Vagina (tissue), 2 donors: ENCODE results near the gene MTRF1. TPM values are rescaled to one million over a fixed set of nuclear protein-coding genes. Genes with fewer than 3 reads are reported as not detected.
"Not testable (repeated sequence)": the region's sequence is repeated elsewhere in the genome, so short reads cannot be mapped to it uniquely, and the experiment has no call there.

Experiments
- DNase-seq, 2 donors: peaks; one replicate each; pipeline ENCODE4 v3.0.0-alpha.2; 2017; ENCODE audit errors: extremely low spot score in 2 of 2
- H3K27ac ChIP-seq: fragments of 200-600 bp; sonication (generic); one replicate; pipeline ENCODE4 v1.5.1; 2019
- H3K27me3 ChIP-seq: fragments of 200-600 bp; sonication (generic); one replicate; pipeline ENCODE4 v1.5.1; 2019
- H3K36me3 ChIP-seq, 2 donors: fragments of 200-600 bp; sonication (generic); one replicate each; pipeline ENCODE4 v1.5.1; 2017 to 2019
- H3K4me1 ChIP-seq: fragments of 200-600 bp; sonication (generic); one replicate; pipeline ENCODE4 v1.5.1; 2019
- H3K4me3 ChIP-seq, 2 donors: fragments of 200-600 bp; sonication (generic); 1 replicate in 1 of 2; 2 replicates in 1 of 2; pipeline ENCODE4 v1.5.1; 2016 to 2019
- H3K9me3 ChIP-seq: fragments of 200-600 bp; sonication (generic); one replicate; pipeline ENCODE4 v1.5.1; 2019
- POLR2A ChIP-seq, 2 donors: fragments of 450-650 bp; IDR thresholded peaks; one replicate each; pipeline ENCODE4 v1.6.1; 2017; ENCODE audit warnings: antibody characterized with exemption in 2 of 2, mild to moderate bottlenecking in 2 of 2, moderate library complexity in 2 of 2
- POLR2AphosphoS5 ChIP-seq, 2 donors: sonication (generic); formaldehyde crosslinking; IDR thresholded peaks; one replicate each; pipeline ENCODE4 v1.9.0; 2017; ENCODE audit warnings: antibody characterized with exemption in 2 of 2, mild to moderate bottlenecking in 2 of 2, low read depth in 1 of 2; ENCODE audit not compliant: insufficient read depth in 1 of 2
- intact Hi-C: fragments of 100-400 bp; cut with DNase I; formaldehyde crosslinking; loops from one replicate; pipeline ENCODE4 v1.15.1; 2023
- total RNA-seq: library from RNA; depleted of rRNA; stranded (reverse); fragments of >200 nt; gene quantifications from one replicate; pipeline ENCODE4 v1.2.3, GENCODE V29; 2016
- TF ChIP-seq, protein P1 (sequence below), 3 experiments: fragments of 450-650 bp in 2 of 3; fragments of 200-600 bp in 1 of 3; sonication (generic) in 1 of 3; IDR thresholded peaks; one replicate each; pipeline ENCODE4 v1.5.1; 2017 to 2019; ENCODE audit warnings: antibody characterized with exemption in 3 of 3, mild to moderate bottlenecking in 2 of 3, moderate library complexity in 2 of 3

MTRF1 gene
- total RNA-seq, 1 donor from 2014 or later: 17.2 TPM

DNA sequence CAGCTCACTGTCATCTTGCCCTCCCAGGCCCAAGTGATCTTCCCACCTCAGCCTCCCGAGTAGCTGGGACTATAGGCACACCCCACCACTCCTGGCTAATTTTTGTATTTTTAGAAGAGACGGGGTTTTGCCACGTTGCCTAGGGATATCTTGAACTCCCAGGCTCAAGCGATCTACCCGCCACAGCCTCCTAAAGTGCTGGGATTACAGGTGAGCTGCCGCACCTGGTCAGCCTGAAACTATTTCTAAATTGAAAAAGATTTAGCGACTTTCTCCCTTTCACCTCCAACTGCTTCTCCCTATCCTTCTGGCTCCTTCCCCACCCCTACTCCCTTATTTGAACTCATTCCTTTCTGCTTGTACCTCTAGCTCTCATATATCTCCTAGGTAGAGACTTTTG, 27.9 kb upstream of the MTRF1 start:
- TF ChIP-seq, protein P1, sequence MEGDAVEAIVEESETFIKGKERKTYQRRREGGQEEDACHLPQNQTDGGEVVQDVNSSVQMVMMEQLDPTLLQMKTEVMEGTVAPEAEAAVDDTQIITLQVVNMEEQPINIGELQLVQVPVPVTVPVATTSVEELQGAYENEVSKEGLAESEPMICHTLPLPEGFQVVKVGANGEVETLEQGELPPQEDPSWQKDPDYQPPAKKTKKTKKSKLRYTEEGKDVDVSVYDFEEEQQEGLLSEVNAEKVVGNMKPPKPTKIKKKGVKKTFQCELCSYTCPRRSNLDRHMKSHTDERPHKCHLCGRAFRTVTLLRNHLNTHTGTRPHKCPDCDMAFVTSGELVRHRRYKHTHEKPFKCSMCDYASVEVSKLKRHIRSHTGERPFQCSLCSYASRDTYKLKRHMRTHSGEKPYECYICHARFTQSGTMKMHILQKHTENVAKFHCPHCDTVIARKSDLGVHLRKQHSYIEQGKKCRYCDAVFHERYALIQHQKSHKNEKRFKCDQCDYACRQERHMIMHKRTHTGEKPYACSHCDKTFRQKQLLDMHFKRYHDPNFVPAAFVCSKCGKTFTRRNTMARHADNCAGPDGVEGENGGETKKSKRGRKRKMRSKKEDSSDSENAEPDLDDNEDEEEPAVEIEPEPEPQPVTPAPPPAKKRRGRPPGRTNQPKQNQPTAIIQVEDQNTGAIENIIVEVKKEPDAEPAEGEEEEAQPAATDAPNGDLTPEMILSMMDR (IDR thresholded peaks at IDR 0.05): no peak
- no peak for TF ChIP-seq POLR2A (IDR thresholded peaks at IDR 0.05)
- intact Hi-C loops: no loop called here
- Histone ChIP-seq H3K9me3 (no peaks in the 10 kb centered on the region), H3K4me3 (no peak overlapping the region), H3K27ac (no peak overlapping the region), H3K27me3 (no peaks in the 10 kb centered on the region), H3K36me3 (no peaks in the 10 kb centered on the region), H3K4me1 (no peaks in the 10 kb centered on the region)
- DNase-seq: no peak

DNA sequence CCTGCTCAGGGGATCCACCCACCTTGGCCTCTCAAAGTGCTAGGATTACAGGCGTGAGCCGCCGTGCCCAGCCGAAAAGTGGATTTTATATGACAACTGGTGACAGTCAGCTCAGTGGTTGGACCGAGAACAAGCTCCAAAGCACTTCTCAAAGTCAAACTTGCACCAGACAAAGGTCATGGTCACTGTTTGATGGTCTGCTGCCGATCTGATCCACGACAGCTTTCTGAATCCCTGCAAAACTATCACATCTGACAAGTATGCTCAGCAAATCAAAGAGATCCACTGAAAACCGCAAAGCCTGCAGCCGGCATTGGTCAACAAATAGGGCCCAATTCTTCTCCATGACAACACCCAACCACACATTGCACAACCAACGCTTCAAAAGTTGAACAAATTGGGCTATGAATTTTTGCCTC, 26.1 kb upstream of the MTRF1 start:
- DNase-seq: no peak

DNA sequence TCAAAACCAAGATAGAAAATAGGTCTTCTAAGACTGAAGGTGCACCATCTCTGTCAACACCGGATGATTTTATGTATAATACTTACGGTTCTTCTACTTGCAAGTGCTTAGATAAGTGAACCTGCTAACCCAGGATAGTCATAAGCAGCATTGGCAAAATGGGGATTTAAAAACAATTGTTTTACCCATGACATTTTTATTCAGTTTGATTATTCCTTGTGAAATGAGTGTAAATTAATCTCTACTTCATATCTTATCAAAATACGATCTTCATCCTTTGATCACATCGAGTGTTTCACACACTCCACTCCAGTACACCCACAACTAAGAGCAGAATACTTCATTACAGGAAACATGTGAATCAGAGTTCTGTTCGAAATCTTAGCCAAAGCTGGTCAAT, 23.0 kb upstream of the MTRF1 start:
- no peak for TF ChIP-seq POLR2AphosphoS5 (IDR thresholded peaks at IDR 0.05; ENCODE audit: insufficient read depth in 1 of 2, low read depth in 1 of 2)
- TF ChIP-seq POLR2A (IDR thresholded peaks at IDR 0.05): no peak
- TF ChIP-seq, protein P1 (IDR thresholded peaks at IDR 0.05): no peak
- intact Hi-C loops: no loop called here
- no peak overlapping the region for H3K27ac ChIP-seq
- no peaks in the 10 kb centered on the region for H3K27me3 ChIP-seq
- H3K4me3 ChIP-seq: no peak overlapping the region
- H3K9me3 ChIP-seq: no peaks in the 10 kb centered on the region
- H3K36me3 ChIP-seq: no peaks in the 10 kb centered on the region
- no peak for DNase-seq
- H3K4me1 ChIP-seq: peaks cover 7% of the 10 kb centered on the region

More for the DNA sequence above, 26.1 kb upstream of the MTRF1 start:
- no peak overlapping the region for H3K27ac ChIP-seq
- intact Hi-C loops: no loop called here
- H3K27me3 ChIP-seq: no peaks in the 10 kb centered on the region
- peaks cover 7% of the 10 kb centered on the region for H3K4me1 ChIP-seq
- no peaks in the 10 kb centered on the region for H3K36me3 ChIP-seq
- TF ChIP-seq, protein P1 (IDR thresholded peaks at IDR 0.05): no peak
- TF ChIP-seq POLR2A (IDR thresholded peaks at IDR 0.05): no peak
- TF ChIP-seq POLR2AphosphoS5 (IDR thresholded peaks at IDR 0.05; ENCODE audit: insufficient read depth in 1 of 2, low read depth in 1 of 2): no peak
- H3K4me3 ChIP-seq: no peak overlapping the region
- no peaks in the 10 kb centered on the region for H3K9me3 ChIP-seq

DNA sequence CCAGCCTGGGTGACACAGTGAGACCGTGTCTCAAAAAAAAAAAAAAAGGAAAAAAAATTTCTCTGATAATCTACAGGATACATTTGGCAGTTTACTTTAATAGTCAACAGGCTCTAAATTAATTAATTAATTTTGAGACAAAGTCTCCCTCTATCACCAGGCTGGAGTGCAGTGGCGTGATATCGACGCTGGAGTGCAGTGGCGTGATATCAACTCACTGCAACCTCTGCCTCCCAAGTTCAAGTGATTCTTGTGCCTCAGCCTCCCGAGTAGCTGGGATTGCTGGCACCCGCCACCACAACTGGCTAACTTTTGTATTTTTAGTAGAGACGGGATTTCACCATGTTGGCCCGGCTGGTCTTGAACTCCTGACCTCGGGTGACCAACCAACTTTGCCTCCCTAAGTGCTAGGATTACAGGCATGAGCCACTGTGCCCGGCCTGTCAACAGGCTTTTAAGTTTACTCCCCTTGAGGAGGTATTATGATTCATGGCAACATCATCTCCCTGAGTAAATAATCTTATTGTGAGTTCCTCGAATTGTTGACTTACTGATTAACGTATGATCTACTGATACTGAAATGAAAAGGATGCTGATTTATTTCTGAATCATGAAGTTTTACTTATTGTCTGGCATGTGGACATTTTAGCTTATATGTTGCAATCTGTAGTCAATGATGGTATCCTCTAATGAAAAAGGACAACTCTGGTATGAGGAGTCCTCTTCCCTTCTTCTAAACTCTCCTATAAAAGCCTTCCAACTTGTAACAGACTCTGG, 21.3 kb upstream of the MTRF1 start:
- DNase-seq: no peak
- Histone ChIP-seq H3K27ac (no peak overlapping the region), H3K9me3 (no peaks in the 10 kb centered on the region), H3K27me3 (no peaks in the 10 kb centered on the region), H3K4me3 (no peak overlapping the region), H3K4me1 (peaks cover 7% of the 10 kb centered on the region), H3K36me3 (no peaks in the 10 kb centered on the region)
- intact Hi-C loops: no loop called here
- TF ChIP-seq POLR2A (IDR thresholded peaks at IDR 0.05): no peak
- TF ChIP-seq POLR2AphosphoS5 (IDR thresholded peaks at IDR 0.05; ENCODE audit: insufficient read depth in 1 of 2, low read depth in 1 of 2): peak; percentile 18 to 25

DNA sequence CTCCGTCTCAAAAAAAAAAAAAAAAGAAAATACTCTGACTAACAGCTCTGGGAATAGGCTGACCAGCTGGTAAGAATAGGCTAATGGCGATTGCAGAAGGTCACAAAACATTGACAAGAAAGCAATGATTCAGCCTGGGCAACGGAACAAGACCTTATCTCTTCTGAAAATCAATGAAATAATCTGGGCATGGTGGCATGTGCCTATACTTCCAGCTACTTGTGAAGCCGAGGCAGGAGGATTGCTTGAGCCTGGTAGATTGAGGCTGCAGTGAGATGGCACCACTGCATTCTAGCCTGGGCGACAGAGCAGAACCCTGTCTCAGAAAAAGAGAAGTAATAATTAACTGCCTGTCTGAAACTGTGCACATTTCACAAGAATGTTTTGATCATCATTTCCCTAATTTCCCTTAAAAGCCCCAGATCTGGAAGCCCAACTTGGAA, 18.8 kb upstream of the MTRF1 start:
- H3K9me3 ChIP-seq: no peaks in the 10 kb centered on the region
- peaks cover 7% of the 10 kb centered on the region for H3K4me1 ChIP-seq
- TF ChIP-seq, protein P1 (IDR thresholded peaks at IDR 0.05): no peak
- TF ChIP-seq POLR2A (IDR thresholded peaks at IDR 0.05): no peak
- TF ChIP-seq POLR2AphosphoS5 (IDR thresholded peaks at IDR 0.05; ENCODE audit: insufficient read depth in 1 of 2, low read depth in 1 of 2): no peak
- H3K27ac ChIP-seq: no peak overlapping the region
- H3K36me3 ChIP-seq: no peaks in the 10 kb centered on the region
- DNase-seq: no peak
- H3K27me3 ChIP-seq: no peaks in the 10 kb centered on the region
- intact Hi-C loops: no loop called here
- no peak overlapping the region for H3K4me3 ChIP-seq

DNA sequence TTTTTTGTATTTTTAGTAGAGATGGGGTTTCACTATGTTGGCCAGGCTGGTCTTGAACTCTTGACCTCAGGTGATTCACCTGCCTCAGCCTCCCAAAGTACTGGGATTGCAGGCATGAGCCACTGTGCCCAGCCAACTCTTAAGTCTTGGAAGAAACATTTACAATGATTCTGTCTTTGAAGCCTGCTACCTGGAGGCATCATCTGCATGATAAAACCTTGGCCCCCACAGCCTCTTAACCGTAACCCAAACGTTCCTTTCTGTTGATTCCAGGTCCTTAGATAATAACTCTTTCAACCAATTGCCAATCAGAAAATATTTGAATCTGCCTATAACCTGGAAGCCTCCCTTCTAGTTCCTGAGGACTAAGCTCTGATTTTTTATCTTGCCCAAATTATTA, 15.8 kb upstream of the MTRF1 start:
- H3K4me1 ChIP-seq, H3K4me3 ChIP-seq, DNase-seq, H3K27me3 ChIP-seq, H3K36me3 ChIP-seq, H3K27ac ChIP-seq, H3K9me3 ChIP-seq, intact Hi-C loops: not testable (repeated sequence)
